HCT116 (cell line): ENCODE results near the gene TMEM132D. TPM values are rescaled to one million over a fixed set of nuclear protein-coding genes. Genes with fewer than 3 reads are reported as not detected.

ENCODE experiments used
- ATAC-seq: fragments of 200-7000 bp; cut with Tn5 transposase; 2 replicates; pipeline ENCODE4 v1.9.1; 2020; ENCODE audit warnings: mild to moderate bottlenecking, moderate library complexity
- BruUV-seq: library from RNA; stranded (reverse); fragments of 400-500 nt; replicated peaks from 2 replicates; lab custom pipeline; 2021; lab: Mats Ljungman, UMichigan
- CTCF ChIA-PET: fragments of 300-600 bp; sonication (Branson Sonifier 250); formaldehyde crosslinking; loops from one replicate; lab custom pipeline; 2021; ENCODE audit warnings: antibody characterized with exemption; lab: Charles Lee
- POLR2A ChIA-PET: fragments of 300-600, 350-600 bp; sonication (Branson Sonifier 250); formaldehyde crosslinking; loops from one replicate; lab custom pipeline; 2021; ENCODE audit warnings: antibody characterized with exemption; lab: Charles Lee
- RAD21 ChIA-PET, 2 experiments: fragments of 300-600 bp; sonication (Branson Sonifier 250); formaldehyde crosslinking; loops; one replicate each; lab custom pipeline; 2023; ENCODE audit warnings: low total read pairs in 2 of 2; ENCODE audit not compliant: uncharacterized antibody in 2 of 2, unreplicated experiment in 2 of 2, low non-redundant PET in 1 of 2; lab: Charles Lee
- DNase-seq: peaks from one replicate; pipeline ENCODE4 v3.0.0-alpha.2; 2010; ENCODE audit warnings: low read depth, low spot score
- H2AFZ ChIP-seq: fragments of 200-600 bp; shearing (Covaris generic), sonication (generic); 2 replicates; pipeline ENCODE4 v1.6.1; 2017; ENCODE audit warnings: low read depth, mixed run types, mixed read lengths, antibody characterized with exemption, low read length; ENCODE audit not compliant: poor library complexity, severe bottlenecking
- H3K27ac ChIP-seq: 2 replicates; pipeline ENCODE4 v1.5.1; 2012; ENCODE audit warnings: low read depth, low read length
- H3K27me3 ChIP-seq: fragments of 200-600 bp; sonication (generic); 2 replicates; pipeline ENCODE4 v1.6.1; 2016; ENCODE audit warnings: mixed run types, low read length, mixed read lengths; ENCODE audit not compliant: insufficient read depth
- H3K36me3 ChIP-seq, 2 experiments: fragments of 200-500 bp in 1 of 2; fragments of 200-600 bp in 1 of 2; sonication (Bioruptor generic) in 1 of 2; sonication (generic) in 1 of 2; 2 replicates each; pipeline versions ENCODE4 v1.5.1 to v1.6.1; 2014 to 2016; ENCODE audit warnings: low read length in 2 of 2, inconsistent platforms in 1 of 2, mixed read lengths in 1 of 2, mixed run types in 1 of 2; ENCODE audit not compliant: insufficient read depth in 2 of 2, control insufficient read depth in 1 of 2
- H3K4me1 ChIP-seq, 2 experiments: fragments of 200-600 bp in 1 of 2; sonication (generic) in 1 of 2; 2 replicates each; pipeline versions ENCODE4 v1.5.1 to v1.6.1; 2012 to 2017; ENCODE audit warnings: low read length in 2 of 2, inconsistent platforms in 1 of 2, mild to moderate bottlenecking in 1 of 2, mixed read lengths in 1 of 2, mixed run types in 1 of 2, moderate library complexity in 1 of 2; ENCODE audit not compliant: insufficient read depth in 2 of 2, control insufficient read depth in 1 of 2
- H3K4me2 ChIP-seq: fragments of 200-600 bp; sonication (generic); 2 replicates; pipeline ENCODE4 v1.6.1; 2017; ENCODE audit warnings: mixed run types, low read length, mixed read lengths
- H3K4me3 ChIP-seq, 2 experiments: fragments of 200-600 bp in 1 of 2; sonication (generic) in 1 of 2; replicated peaks in 1 of 2; 2 replicates each; pipeline ENCODE4 v1.5.1; 2011 to 2016; ENCODE audit warnings: low read length in 2 of 2, control low read depth in 1 of 2, low read depth in 1 of 2, mild to moderate bottlenecking in 1 of 2, mixed read lengths in 1 of 2, mixed run types in 1 of 2
- H3K79me2 ChIP-seq: fragments of 200-600 bp; sonication (generic); 2 replicates; pipeline ENCODE4 v1.6.1; 2017; ENCODE audit warnings: mild to moderate bottlenecking, mixed run types, low read length, moderate library complexity, mixed read lengths; ENCODE audit not compliant: insufficient read depth
- H3K9ac ChIP-seq: fragments of 200-600 bp; sonication (generic); 2 replicates; pipeline ENCODE4 v1.6.1; 2016; ENCODE audit warnings: low read length, mixed read lengths
- H3K9me2 ChIP-seq: fragments of 200-600 bp; sonication (generic), shearing (Covaris generic); 2 replicates; pipeline ENCODE4 v1.6.1; 2017; ENCODE audit warnings: mixed run types, mild to moderate bottlenecking, moderate library complexity; ENCODE audit not compliant: insufficient read depth
- H3K9me3 ChIP-seq, 2 experiments: fragments of 200-500 bp in 1 of 2; fragments of 200-600 bp in 1 of 2; sonication (Bioruptor generic) in 1 of 2; sonication (generic) in 1 of 2; 2 replicates each; pipeline ENCODE4 v1.6.1; 2014 to 2017; ENCODE audit warnings: low read length in 2 of 2, mixed read lengths in 2 of 2, inconsistent platforms in 1 of 2, low read depth in 1 of 2, mild to moderate bottlenecking in 1 of 2, mixed run types in 1 of 2, moderate library complexity in 1 of 2; ENCODE audit not compliant: control insufficient read depth in 1 of 2, insufficient read depth in 1 of 2
- H4K20me1 ChIP-seq: fragments of 200-600 bp; sonication (generic), shearing (Covaris generic); 2 replicates; pipeline ENCODE4 v1.6.1; 2017; ENCODE audit warnings: mixed run types, mild to moderate bottlenecking, moderate library complexity; ENCODE audit not compliant: insufficient read depth
- EZH2phosphoT487 ChIP-seq: fragments of 200-600 bp; IDR thresholded peaks from 2 replicates; pipeline ENCODE4 v1.6.1; 2018; ENCODE audit warnings: antibody characterized with exemption, borderline replicate concordance
- FOSL1 ChIP-seq: IDR thresholded peaks from 2 replicates; pipeline ENCODE4 v1.6.1; 2012; ENCODE audit warnings: low read depth
- POLR2AphosphoS5 ChIP-seq: IDR thresholded peaks from 2 replicates; pipeline ENCODE4 v1.6.1; 2011; ENCODE audit warnings: mild to moderate bottlenecking, low read depth, low read length, moderate library complexity
- RAD21 ChIP-seq: IDR thresholded peaks from 2 replicates; pipeline ENCODE4 v1.6.1; 2012; ENCODE audit warnings: low read depth, mild to moderate bottlenecking
- REST ChIP-seq: IDR thresholded peaks from 2 replicates; pipeline ENCODE4 v1.6.1; 2012; ENCODE audit warnings: low read depth
- SRF ChIP-seq: IDR thresholded peaks from 2 replicates; pipeline ENCODE4 v1.6.1; 2012; ENCODE audit warnings: low read depth
- TCF7L2 ChIP-seq: IDR thresholded peaks from 2 replicates; pipeline ENCODE4 v1.7.0; 2011; ENCODE audit warnings: borderline replicate concordance, inconsistent platforms; ENCODE audit not compliant: insufficient read depth, insufficient read length; ENCODE audit errors: extremely low read depth
- ZBTB33 ChIP-seq: IDR thresholded peaks from 2 replicates; pipeline ENCODE4 v1.6.1; 2011; ENCODE audit warnings: mild to moderate bottlenecking, low read length, moderate library complexity; ENCODE audit not compliant: insufficient replicate concordance; ENCODE audit errors: extremely low read depth
- ZNF274 ChIP-seq: fragments of 200-500 bp; sonication (Bioruptor generic); IDR thresholded peaks from 2 replicates; pipeline ENCODE4 v1.6.1; 2014; ENCODE audit warnings: mild to moderate bottlenecking, low read depth, low read length, inconsistent platforms
- intact Hi-C: fragments of 100-400 bp; cut with micrococcal nuclease; formaldehyde crosslinking; loops from 2 replicates; pipeline ENCODE4 v1.10.0; 2022
- total RNA-seq: library from RNA; stranded (reverse); gene quantifications from one replicate; pipeline ENCODE4 v1.2.1, GENCODE V29; 2021; ENCODE audit not compliant: unreplicated experiment

Gene TMEM132D
- total RNA-seq, 1 experiment from 2014 or later, result not detected

- Histone ChIP-seq H3K79me2 (no peaks in the 10 kb centered on the region), H3K27ac (no peak overlapping the region), H4K20me1 (no peaks in the 10 kb centered on the region), H3K27me3 (no peaks in the 10 kb centered on the region), H3K4me2 (no peak overlapping the region), H3K4me3 (no peak overlapping the region), H3K36me3 (no peaks in the 10 kb centered on the region), H3K4me1 (no peaks in the 10 kb centered on the region), H3K9me2 (no peaks in the 10 kb centered on the region), H3K9me3 (peaks cover 19 to 46% of the 10 kb centered on the region in 2 experiments; a peak in 2 of 4 replicates), H3K9ac (no peak overlapping the region), H2AFZ (no peak overlapping the region)
- DNase-seq (no peak), ATAC-seq (no peak)
- ChIA-PET POLR2A (no interaction called here), CTCF (no interaction called here), RAD21 (no interaction called here)
- BruUV-seq, result no TSS peak
- intact Hi-C loops, result no loop called here
- TF ChIP-seq EZH2phosphoT487 (no peak), FOSL1 (no peak), TCF7L2 (no peak), RAD21 (no peak), REST (no peak), ZNF274 (no peak), POLR2AphosphoS5 (no peak), ZBTB33 (no peak), SRF (no peak)
Observed at GRCh38 chr12:129559776-129560175, 344.0 kb downstream of the TMEM132D start.
